ENCODE results near the gene CES5A.
"Not testable (repeated sequence)": the region's sequence is repeated elsewhere in the genome, so short reads cannot be mapped to it uniquely, and the experiment has no call there.

GRCh38 chr16:55813730-55814129 lies 61.4 kb downstream of the CES5A start:
- TF ChIP-seq RCOR1 (IDR thresholded peaks at IDR 0.05; ENCODE audit: insufficient replicate concordance, low read length); MAFK (IDR thresholded peaks at IDR 0.05; ENCODE audit: low read depth, low read length); CEBPB (IDR thresholded peaks at IDR 0.05; ENCODE audit: low read depth, low read length); RAD21 (IDR thresholded peaks at IDR 0.05; ENCODE audit: low read length); FOS (IDR thresholded peaks at IDR 0.05; ENCODE audit: low read depth, low read length); POLR2A (IDR thresholded peaks at IDR 0.05; ENCODE audit: low read depth, low read length); MAZ (IDR thresholded peaks at IDR 0.05; ENCODE audit: borderline replicate concordance, low read depth, low read length); BHLHE40 (IDR thresholded peaks at IDR 0.05; ENCODE audit: low read depth, low read length); MXI1 (IDR thresholded peaks at IDR 0.05; ENCODE audit: borderline replicate concordance, low read depth, low read length); CHD1 (IDR thresholded peaks at IDR 0.05; ENCODE audit: low read depth, low read length): not testable (repeated sequence)
- TF ChIP-seq, protein P1, sequence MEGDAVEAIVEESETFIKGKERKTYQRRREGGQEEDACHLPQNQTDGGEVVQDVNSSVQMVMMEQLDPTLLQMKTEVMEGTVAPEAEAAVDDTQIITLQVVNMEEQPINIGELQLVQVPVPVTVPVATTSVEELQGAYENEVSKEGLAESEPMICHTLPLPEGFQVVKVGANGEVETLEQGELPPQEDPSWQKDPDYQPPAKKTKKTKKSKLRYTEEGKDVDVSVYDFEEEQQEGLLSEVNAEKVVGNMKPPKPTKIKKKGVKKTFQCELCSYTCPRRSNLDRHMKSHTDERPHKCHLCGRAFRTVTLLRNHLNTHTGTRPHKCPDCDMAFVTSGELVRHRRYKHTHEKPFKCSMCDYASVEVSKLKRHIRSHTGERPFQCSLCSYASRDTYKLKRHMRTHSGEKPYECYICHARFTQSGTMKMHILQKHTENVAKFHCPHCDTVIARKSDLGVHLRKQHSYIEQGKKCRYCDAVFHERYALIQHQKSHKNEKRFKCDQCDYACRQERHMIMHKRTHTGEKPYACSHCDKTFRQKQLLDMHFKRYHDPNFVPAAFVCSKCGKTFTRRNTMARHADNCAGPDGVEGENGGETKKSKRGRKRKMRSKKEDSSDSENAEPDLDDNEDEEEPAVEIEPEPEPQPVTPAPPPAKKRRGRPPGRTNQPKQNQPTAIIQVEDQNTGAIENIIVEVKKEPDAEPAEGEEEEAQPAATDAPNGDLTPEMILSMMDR (conservative IDR thresholded peaks at IDR 0.05; ENCODE audit: low read depth, low read length), result not testable (repeated sequence)

All from IMR-90 (cell line).